ENCODE measurements around the gene C17orf113. TPM values are rescaled to one million over a fixed set of nuclear protein-coding genes. Genes with fewer than 3 reads are reported as not detected.

Gene C17orf113
- total and polyA plus RNA-seq, 11 donors, result 0.24 to 1.2 (median 0.72) TPM

DNA sequence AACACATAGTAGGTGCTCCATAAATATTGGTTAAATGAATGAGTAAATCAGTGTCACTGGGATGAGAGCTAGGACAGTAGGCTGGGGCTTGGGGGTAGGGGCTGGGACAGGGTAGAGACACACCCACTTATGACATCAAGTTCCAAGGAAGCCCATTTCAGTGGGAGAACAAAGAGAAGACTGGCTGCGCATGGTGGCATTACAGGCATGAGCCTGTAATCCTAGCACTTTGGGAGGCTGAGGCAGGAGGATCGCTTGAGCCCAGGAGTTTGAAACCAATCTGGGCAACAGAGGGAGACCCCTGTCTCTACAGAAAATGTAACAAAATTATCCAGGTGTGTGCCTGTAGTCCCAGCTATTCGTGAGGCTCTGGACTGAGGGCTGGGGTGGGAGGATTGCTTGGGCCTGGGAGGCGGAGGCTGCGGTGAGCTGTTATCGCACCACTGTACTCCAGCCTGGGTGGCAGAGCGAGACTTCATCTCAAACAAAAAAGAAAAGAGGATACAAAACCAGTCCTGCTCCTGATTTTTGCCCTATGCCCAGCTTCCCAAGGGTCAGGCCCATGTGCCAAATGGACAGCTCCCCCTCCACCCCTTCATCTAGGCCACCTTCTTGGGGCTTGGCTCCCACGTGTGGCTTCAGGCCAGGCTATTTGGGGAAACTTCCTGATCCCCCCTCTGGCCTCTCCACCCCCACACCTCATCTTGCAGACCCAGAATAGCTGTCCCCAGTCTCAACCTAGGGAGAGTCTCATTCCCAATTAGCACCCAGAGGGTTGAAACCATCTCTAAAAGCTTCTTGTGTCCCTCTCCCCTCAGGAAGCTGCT, 40.8 kb upstream of the C17orf113 start:
- DNase-seq (no peak), ATAC-seq (no peak)
- TF ChIP-seq, protein P1, sequence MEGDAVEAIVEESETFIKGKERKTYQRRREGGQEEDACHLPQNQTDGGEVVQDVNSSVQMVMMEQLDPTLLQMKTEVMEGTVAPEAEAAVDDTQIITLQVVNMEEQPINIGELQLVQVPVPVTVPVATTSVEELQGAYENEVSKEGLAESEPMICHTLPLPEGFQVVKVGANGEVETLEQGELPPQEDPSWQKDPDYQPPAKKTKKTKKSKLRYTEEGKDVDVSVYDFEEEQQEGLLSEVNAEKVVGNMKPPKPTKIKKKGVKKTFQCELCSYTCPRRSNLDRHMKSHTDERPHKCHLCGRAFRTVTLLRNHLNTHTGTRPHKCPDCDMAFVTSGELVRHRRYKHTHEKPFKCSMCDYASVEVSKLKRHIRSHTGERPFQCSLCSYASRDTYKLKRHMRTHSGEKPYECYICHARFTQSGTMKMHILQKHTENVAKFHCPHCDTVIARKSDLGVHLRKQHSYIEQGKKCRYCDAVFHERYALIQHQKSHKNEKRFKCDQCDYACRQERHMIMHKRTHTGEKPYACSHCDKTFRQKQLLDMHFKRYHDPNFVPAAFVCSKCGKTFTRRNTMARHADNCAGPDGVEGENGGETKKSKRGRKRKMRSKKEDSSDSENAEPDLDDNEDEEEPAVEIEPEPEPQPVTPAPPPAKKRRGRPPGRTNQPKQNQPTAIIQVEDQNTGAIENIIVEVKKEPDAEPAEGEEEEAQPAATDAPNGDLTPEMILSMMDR (IDR thresholded peaks at IDR 0.05), result no peak
- Histone ChIP-seq H3K27me3 (peaks cover 0 to 27% (median 10%) of the 10 kb centered on the region in 9 donors), H3K27ac (no peak overlapping the region), H3K4me3 (no peak overlapping the region), H3K9me3 (no peaks in the 10 kb centered on the region), H3K4me1 (no peaks in the 10 kb centered on the region), H3K36me3 (no peaks in the 10 kb centered on the region)
- 83 to 92% (median 85%) methylated on average over 8 of the region's 8 CpGs for WGBS, 4 donors
- intact Hi-C loops (cut with DNase I), result no loop called here

DNA sequence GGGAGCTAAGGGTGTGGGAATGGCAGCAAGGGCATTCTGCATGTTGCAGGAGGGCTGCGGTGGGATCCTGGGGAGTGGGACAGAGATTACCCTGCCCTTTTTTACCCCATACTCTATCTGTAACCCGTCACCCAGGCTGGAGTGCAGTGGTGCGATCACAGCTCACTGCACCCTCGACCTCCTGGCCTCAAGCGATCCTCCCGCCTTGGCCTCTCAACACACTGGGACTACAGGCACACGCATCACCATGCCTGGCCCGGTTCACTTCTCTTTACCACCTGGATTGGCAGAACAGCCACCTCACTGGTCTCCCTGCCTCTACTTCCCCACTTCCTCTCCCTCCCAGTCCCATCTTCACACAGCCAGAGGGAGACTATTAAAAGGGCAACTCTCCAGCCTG, 38.3 kb upstream of the C17orf113 start:
- DNase-seq, result no peak
- Histone ChIP-seq H3K27ac (no peak overlapping the region), H3K36me3 (no peaks in the 10 kb centered on the region), H3K9me3 (no peaks in the 10 kb centered on the region), H3K4me1 (no peaks in the 10 kb centered on the region), H3K27me3 (peaks cover 0 to 17% (median 3%) of the 10 kb centered on the region in 9 donors), H3K4me3 (no peak overlapping the region)
- TF ChIP-seq POLR2A (IDR thresholded peaks at IDR 0.05), result no peak
- TF ChIP-seq, protein P1 (IDR thresholded peaks at IDR 0.05), result no peak
- intact Hi-C loops (cut with DNase I), result no loop called here
- WGBS, 4 donors, result 79 to 88% (median 86%) methylated on average over 8 of the region's 8 CpGs
- no peak for ATAC-seq

DNA sequence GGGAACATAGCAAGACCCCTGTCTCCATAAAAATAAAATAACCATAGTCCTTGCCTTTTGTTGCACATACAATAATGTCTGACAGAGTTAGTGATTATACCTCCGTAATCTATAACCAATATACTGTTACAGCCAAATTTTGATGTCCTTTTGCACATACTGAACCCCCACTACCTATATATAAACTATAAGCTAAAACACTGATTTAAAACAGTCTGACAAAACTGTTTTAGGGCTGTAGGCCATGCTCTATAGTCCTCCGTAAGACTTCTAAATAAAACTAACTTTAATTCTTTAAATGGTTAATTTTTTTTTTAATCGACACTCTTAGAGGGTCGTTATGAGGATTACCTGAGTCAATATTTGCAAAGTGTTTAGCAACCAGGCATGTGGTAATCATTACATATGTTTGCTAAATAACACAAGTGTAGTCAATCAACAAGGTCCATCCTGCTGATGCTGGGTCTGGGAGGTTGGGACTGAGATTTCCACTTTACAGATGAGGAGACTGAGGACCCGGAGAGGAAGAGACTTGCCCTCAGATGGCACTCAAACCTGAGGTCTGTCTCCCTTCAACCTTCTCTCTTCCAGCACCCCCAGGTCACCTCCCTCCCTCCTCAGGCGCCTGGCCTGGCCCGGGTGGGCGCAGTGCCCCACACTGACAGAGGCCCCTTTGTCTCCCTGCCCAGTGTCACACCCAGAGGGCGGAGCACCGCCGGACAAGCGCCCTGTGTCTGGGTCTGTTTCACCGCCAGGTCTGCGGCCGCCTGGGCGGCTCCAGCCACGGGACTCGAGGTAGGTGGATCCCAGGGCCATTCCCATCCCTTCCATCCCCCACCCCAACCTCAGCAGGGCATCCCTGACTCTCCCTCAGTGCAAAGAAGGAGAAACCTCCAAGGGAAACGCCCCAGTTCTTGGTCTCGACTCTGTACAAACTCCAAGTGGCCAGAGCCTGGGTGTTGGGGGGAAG, 37.6 kb upstream of the C17orf113 start:
- H3K27me3 ChIP-seq, result peaks cover 0 to 17% (median 3%) of the 10 kb centered on the region in 9 donors
- no peaks in the 10 kb centered on the region for H3K4me1 ChIP-seq
- no peaks in the 10 kb centered on the region for H3K9me3 ChIP-seq
- ATAC-seq (no peak), DNase-seq (no peak)
- no peak overlapping the region for H3K27ac ChIP-seq
- intact Hi-C loops (cut with DNase I), result no loop called here
- no peaks in the 10 kb centered on the region for H3K36me3 ChIP-seq
- WGBS, 4 donors, result 57 to 76% (median 63%) methylated on average over 13 to 20 of the region's 20 CpGs
- TF ChIP-seq, protein P1 (IDR thresholded peaks at IDR 0.05), result no peak
- TF ChIP-seq POLR2A (IDR thresholded peaks at IDR 0.05), result no peak
- no peak overlapping the region for H3K4me3 ChIP-seq

Measured in heart left ventricle (tissue), 16 donors.